Renal cortical epithelial cell (primary cell): ENCODE data around the gene KIAA1671. TPM values are rescaled to one million over a fixed set of nuclear protein-coding genes. Genes with fewer than 3 reads are reported as not detected.

Experiments used
- DNase-seq: peaks from one replicate; pipeline ENCODE4 v3.0.0-alpha.2; 2011; ENCODE audit warnings: low read depth
- total RNA-seq: library from RNA; depleted of rRNA; stranded (reverse); fragments of >200 nt; gene quantifications from 2 replicates; pipeline ENCODE4 v1.2.3, GENCODE V29; 2014

Gene KIAA1671
- total RNA-seq, 1 donor from 2014 or later, result 31.1 TPM

DNA sequence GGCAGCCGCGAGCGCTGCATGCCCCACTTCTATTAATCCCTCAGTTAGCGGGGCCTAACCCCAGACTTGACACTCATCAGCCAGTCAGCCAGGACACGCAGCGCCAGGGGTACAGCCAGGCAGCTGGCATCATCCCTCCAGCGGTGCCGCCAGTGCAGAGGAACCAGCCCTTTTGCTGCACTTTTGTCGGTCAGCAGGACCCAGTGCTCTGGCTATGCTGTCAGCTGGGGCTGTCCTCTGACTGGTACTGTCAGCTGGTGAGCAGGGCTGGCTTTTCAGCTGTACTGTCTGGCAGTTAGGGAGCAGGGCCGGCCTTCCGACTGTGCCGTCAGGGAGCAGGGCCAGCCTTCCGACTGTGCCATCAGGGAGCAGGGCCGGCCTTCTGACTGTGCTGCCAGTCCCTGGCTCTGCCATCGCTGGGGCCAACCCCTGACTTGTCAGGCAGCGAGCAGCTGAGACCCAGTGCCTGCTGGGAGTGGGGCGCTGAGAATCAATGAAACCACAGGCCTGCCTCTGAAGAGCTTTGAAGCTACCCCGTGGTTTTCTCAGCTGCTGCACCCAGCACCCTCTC lies 115.4 kb downstream of the KIAA1671 start:
- DNase-seq, result no peak

DNA sequence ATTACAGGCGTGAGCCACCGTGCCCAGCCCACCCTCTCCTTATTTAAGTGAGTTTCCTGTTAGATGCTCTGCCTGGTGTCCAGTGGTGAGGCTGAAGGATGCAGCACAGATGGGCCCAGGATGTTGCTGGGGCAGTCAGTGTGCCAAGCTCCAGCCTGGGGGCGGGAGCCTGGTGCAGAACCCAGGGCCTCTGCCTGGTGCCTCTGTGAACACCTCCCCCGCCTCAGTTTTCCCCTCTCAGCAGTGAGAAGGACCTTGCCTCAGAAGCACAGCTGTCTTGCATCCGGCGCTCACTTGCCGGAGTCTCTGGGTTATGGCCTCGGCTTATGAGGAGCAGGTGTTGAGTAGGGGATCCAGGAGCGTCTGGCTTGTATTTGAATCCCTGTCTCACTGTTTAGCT lies 116.2 kb downstream of the KIAA1671 start:
- DNase-seq, result no peak

DNA sequence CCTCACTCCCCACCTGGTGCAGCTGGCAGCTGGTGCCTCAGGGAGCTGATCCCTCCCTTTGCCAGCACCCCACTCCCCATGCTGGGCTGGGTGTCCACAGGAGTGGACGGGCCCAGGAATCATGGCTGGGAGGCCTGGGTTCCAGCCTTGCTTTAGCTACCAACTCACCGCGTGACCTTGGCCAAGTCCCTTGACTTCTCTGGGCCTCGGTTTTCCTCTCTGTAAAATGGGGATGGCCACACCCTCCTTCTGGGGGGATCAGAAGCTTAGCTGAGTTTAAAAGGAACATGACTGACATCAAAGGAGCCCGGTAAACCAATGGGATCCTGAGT lies 116.9 kb downstream of the KIAA1671 start:
- DNase-seq, result no peak

DNA sequence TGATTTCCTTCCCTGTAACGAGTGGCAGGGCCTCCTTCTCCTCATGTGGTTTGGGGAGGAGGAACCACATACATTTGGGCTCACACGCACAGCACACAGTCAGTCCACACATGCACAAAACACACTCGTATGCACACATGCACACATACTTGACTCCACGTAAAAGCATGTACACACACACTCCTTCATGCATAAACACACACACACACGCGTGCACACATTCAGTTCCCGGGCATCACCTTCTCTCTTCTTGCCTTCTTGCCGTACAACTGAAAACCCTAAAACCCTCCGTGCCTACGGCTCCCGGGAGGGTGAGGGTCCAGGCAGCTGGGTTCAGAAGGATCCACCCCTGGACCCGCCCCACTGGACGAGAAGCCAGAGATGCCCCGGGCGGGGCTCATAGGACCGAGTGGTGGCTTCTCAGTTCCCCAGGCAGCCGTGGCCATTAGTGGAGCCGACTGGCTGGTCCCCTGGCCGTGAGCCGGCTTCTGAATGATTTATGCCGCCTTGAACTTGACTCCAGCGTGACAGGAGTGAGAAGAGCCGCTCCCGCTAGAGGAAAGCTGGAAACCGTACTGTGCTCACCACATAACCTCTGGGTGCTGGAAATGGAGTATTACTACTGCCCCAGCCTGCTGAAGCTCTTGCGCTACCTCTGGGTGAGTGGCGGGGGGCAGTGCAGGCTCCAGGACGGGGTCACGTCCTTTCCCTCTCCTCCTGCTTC lies 117.4 kb downstream of the KIAA1671 start:
- no peak for DNase-seq

DNA sequence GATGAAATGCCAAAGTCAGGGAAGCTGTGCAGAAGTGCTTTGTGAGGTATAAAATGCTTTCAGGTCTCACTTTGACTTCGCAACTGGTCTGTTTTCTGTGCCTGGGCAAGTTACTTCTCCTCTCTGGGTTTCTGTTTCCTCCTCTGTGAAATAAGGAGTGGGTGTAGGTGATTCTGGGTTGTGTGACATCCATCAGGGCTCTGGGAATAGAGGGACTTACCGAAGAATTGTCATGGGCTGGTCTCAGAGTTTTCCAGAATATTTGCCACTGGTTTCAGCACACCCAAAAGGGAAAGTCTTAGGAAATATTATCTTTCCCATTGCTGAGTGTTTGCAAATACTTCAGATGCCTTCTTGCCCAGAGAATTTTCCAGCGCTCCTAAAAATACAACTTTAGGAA lies 118.4 kb downstream of the KIAA1671 start:
- DNase-seq, result no peak

DNA sequence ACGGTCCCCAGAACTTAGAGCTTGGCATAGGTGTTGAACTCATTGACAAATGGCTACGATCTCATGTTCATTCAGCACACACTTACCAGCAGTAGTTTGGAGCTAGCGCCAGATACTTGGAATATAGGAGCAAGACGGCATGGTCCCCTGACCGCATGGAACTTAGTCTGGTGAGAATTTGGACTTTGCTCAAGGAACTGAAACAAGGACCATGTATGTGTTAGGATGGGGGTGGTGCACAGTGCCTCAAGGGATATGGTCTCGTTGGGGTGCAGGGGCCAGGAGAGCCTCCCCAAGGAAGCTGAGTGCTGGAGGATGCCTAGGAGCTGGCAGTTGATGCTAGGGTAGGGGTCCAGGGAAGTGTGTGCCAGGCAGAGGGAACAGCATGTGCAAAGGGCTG lies 119.2 kb downstream of the KIAA1671 start:
- DNase-seq, result no peak

DNA sequence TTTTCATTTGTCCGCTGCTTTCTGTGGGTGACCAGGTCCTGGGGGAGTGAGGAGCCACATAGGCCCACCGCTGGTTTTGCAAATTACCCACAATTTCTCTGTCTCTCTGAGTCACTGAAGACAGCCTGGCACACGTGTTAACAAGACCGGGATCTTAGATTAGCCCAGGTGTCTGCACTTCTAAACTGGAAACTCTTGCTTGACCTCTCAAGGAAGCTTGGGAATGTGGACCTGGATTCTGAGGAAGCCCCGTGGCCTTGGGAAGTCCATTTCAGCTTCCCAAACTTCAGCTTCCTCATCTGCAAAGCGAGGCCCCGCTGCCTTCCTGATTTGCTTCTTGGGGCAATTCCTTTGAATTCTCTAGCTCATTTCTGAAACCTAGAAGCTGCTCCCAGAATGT lies 119.9 kb downstream of the KIAA1671 start:
- no peak for DNase-seq

DNA sequence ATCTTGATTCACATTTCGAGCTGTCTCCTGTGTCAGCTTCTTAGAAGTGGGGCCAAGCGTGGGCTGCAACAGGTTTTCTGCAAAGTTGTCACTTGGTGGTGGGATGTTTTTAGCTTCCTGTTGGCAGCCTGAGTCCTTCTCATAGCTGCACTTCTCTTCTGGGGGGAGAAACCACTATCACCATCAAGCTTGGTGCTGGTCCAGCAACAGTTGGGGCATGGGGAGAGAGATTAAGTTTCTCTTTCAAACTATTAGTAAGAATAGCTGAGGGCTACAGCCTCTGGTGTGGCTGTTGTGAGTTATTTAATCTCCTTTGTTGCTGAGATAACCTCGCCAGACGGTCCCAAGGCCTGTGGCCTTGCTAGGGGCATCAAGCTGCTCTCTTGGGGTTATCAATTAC lies 123.8 kb downstream of the KIAA1671 start:
- no peak for DNase-seq

DNA sequence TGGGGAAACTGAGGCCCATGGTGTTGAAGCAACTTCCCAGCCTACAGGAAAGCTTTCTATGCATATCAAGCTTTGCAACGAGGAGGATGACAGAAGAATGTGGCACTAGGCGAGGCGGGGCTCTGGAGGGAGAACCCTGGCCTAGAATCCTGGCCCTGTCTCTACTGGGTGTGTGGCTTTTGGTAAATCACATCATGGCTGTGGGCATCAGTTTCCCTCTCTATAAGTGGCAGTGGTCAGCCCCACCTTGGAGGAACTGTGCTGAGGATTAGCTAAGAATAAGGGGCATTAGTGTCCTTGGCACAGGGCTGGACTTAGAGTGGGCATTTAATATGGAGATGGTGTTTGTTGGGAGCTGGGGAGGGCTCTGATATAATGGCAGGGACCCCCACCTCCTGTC lies 124.5 kb downstream of the KIAA1671 start:
- DNase-seq, result no peak

DNA sequence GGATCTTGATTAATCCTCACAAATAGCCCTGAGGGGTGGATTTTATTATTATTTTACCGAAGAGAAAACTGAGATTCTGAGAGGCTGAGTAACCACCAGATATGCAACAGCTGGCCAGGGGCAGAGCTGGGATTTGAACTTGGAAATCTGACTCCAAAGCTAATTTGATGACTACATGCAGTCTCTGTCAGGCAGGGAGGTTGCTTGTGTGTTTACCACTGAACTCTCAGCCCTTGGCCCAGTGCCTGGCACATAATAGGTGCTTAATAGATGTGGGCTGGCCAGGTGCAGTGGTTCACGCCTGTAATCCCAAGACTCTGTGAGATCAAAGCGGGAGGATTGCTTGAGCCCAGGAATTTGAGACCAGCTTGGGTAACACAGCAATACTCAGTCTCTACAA lies 125.4 kb downstream of the KIAA1671 start:
- no peak for DNase-seq

DNA sequence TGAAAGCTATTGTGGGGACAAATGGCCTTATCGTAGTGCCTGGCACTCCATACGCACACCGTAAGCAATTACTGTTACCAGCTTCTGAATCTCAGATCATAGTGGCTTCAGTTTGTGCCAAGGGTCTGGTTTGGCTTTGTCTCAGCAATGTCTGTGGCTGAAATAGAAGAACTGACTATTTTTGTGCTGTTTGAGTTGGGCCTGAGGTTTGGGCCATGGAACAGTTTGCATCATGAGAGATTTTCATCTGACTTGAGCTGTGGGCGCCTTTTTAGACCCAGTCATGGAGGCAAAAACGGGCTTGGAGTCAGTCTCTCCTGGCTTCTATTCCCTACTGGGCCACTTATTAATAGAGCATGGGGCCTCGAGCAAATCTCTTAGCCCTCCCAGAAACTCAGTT lies 126.1 kb downstream of the KIAA1671 start:
- DNase-seq, result no peak

DNA sequence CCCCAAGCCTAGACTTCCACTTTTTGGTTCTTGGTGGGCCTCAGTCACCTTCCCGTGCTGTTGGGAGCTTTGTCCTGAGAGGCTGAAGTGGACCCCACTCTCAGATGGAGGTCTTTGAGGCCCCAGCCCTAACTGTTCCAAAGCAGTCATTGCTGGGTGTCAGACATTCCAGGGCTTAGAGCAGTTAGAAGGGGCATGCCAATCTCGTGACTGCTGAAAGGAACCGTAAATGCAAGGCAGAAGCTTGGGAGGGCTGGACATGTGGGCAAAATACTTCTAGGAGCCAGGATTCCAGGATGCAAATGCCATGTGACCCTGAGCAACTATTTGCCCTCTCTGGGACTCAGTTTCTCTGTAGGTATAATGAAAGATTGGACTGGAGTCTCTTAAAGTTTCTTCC lies 128.3 kb downstream of the KIAA1671 start:
- DNase-seq, result no peak

DNA sequence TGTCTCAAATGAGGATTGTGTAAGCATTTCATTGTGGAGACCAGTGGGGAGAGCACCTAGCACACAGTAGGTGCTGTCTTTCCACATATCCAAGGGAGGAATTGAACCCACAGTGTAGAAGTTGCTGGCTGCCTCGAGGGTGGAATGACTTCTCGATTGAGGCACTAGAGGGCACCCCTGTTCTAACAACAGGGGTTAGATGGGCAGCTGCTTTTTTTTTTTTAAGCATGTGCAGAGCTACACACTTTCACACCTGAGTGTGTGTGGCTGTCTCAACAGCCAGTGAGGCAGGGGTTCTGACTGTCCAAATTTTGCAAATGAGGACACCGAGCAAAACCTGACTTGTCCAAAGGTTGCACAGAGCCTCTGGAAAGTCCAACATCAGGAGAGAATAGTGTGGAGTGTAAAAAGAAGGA lies 128.9 kb downstream of the KIAA1671 start:
- DNase-seq, result peak; percentile 53

DNA sequence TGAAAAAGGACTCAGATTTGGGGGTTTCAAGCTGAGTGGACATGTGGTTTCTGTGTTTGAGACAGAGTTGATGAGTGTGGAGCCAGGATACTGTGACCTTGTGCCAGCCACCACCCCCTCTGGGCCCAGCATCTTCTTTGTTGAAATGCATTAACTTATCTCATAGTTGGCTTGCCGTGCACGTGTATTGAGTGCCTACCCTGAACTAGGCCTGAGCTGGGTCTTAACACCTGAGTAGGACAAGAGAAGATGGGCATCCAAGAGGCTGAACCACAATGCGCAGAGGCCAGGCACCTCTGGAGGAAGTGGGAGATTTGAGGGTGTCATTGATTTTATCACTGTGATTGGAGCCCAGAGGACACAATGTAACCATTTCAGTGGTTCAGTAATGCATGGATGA lies 129.6 kb downstream of the KIAA1671 start:
- no peak for DNase-seq

DNA sequence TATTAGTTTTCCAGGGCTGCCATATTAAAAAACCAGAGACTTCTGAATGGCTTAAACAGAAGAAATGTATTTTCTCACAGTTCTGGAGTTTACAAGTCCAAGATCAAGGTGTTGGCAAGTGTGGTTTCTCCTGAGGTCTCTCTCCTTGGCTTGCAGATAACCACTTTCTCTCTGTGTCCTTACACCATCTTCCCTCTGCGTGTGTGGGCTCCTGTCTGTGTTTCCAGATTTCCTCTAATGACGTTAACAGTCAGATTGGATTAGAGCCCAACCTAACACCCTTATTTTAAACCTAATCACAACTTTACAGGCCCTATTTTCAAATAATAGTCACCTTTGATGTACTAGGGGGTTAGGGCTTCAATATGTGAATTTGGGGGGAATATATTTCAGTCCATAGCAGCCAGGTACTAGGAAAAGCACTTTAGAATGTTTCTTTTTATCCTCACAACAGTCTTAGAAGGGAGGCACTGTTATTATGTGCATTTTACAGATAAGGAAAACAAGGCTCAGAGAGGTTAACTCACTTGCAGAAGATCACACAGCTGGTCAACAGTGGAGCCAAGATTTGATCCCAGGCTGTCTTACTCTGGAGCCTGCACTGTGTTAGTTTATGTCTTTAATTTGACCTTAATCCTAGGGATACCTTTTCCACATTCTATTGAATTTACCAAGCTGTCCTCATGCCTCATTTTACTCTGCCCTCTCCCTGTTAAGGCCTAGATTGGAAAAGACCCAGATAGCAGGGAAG lies 130.7 kb downstream of the KIAA1671 start:
- no peak for DNase-seq

DNA sequence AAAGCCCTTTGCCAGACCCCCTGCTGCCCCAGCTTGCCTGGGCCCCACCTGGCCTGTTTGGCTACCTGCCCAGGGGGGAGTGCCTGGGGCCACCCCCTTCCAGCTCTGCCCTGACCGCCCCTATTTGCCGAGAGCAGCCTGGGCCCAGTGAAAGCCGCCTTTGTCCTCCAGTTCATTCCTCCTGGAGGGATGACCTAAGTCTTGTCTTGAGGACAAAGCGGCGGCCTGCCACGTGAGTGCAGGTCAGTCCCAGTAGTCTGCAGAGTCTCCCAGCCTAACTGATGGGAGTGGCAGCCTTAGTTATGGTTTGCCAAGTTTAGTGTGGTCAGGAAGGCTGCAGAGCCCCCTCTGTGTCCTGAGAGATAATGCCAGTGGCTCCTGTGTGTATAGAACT lies 131.3 kb downstream of the KIAA1671 start:
- no peak for DNase-seq

DNA sequence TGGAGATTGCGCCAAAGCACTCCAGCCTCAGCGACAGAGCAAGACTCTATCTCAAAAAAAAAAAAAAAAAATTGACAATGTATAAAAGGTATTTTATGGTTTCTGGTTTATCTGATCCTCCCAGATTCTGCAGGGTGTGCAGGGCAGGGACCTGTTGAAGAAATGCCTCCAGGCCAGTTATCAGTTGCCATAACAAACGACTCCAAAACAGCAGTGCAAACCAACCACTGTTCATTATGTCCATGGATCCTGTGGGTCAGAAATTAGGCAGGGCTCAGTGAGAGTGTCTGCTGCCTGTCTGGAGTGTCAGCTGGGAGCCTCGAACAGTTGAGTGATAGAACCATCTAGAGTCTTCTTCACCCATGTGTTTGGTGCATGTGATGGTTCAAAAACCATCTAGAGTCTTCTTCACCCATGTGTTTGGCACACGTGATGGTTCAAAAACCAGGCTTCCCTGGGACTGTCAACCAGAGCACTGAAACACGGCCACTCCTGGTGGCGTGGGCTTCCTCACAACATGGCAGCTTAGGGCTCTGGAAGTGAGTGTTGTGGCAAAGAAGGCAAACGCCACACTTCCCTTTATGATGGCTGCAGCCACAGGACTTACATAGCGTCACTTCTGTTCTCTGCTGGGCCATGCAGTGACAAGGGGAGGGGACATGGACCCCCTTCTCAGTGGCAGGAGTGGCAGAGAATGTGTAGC lies 132.0 kb downstream of the KIAA1671 start:
- no peak for DNase-seq

DNA sequence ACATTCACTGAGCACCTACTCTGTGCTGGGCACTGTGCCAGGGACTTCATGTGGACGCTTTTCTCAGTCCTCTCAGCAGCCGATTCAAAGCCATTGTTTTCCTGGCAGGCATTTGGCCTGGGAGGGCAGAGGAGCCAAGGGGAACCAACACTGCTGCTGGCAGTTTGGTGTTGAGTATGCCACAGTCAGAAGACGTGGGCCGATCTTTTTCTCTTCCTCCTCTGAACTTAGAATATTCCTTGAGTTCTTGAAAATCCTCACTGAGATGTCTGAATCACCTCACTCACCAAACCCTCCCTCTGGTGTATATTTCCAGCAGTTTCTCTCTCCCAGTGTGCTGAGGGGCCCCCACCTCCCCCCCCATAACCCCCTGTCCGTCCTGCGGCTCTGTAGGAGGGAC lies 132.6 kb downstream of the KIAA1671 start:
- no peak for DNase-seq

DNA sequence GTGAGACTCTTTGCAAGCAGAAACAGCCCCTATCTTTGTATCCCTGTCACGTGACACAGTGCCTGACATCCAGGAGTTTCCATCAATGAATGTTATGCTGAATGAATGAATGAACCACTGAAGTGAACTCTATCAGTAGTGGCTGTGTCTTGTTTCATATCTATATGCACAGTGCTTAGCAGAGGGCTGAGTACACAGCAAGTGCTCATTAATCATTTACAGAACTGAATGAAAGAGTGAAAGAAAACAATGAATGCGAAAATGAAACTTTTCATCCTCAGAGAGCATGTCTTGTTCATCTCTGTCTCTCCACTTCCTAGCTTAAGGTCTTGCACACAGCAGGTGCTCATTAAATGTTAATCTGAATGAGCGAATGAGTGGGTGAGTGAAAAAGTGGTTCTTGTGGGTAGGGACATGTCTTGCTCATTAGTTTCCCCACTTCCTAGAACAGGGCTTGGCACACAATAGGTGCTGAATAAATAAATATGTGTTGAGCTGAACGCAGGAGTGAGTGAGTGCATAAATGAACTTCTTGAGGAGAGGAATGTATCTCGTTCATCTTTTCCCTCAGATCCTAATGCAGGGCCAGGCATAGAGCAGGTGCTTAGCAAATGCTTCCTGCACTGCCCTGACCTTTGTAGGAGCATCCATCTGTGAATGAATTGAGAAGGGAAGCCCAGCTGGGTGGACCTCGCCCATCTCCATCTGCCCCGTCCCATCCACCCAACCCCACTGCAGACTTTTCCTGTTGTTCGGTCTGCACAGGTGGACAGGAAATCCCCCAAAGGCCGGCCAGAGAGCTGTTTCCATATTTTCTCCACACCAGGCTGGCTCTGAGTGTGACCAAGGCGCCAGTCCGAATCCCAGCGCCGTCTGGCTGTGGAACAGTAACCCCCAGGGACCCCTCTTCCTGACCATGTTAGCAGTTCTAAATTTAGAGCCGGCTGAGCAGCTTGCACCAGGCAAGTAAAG lies 133.7 kb downstream of the KIAA1671 start:
- DNase-seq, result peak; percentile 58

DNA sequence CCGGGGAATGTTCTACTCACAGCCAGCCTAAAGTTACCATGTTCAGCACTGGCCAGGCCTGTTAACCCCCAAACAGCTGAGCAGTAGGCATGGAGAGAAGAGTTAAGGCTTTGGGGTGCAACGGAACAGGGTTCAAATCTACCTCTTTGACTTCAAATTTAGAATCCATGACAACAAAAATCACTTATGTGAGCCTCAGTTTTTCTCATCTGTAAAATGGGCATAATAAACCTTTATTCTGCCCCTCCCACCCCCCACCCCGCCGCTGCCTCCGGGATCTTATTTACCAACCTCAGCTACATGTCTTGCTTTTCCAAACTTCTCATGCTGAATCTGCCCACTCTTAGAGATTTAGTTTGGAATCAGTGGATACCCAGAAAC lies 134.4 kb downstream of the KIAA1671 start:
- no peak for DNase-seq

DNA sequence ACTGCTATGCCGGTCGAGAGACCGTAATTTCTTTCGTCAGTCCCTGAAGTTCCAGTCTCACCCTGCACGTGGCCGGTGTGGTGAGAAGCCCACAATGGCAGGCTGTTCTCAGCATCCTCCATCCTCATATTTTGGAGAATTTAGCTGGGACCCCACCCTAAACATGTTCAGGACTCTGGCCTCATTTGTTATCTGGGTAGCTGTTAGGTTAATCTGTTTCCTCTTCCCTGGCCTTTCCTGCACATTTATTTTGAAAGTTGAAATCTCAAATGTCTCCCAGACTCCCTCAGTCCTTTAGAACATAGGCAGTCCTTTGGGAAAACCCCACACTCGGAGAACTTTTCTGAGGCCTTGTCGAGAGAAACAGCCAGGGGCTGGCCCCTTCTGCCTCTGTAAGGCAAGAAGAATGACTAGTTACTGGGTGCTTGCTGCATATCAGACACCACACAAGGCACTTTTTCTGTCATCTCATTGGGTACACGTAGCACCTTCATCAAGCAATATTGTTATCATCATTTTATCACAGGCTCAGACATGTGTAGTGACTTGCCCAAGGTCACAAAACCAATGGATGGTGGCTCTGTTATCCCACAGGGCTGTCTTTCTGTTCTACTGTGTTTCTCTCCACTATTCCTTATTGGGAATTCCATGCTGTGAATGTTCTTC lies 137.8 kb downstream of the KIAA1671 start:
- DNase-seq, result no peak
